Adrenal gland (tissue), 5 donors: Measurements from ENCODE around the gene LEMD1.
A peak's percentile ranks its signal among the peaks of the same experiment; 100 is the strongest.

Experiments used
- POLR2A ChIP-seq, 2 donors: fragments of 450-650 bp; IDR thresholded peaks; one replicate each; pipeline ENCODE4 v1.6.1; 2017; ENCODE audit warnings: antibody characterized with exemption in 2 of 2, mild to moderate bottlenecking in 2 of 2, moderate library complexity in 1 of 2
- TF ChIP-seq, protein P1 (sequence below), 6 experiments: fragments of 450-650 bp in 4 of 6; fragments of 200-600 bp in 2 of 6; sonication (generic) in 1 of 6; IDR thresholded peaks; 1 replicate in 5 of 6; 2 replicates in 1 of 6; pipeline versions ENCODE4 v1.5.1 to v1.8.0; 2016 to 2021; ENCODE audit warnings: antibody characterized with exemption in 6 of 6, mild to moderate bottlenecking in 2 of 6, moderate library complexity in 1 of 6
- donor health status: DM: no; HTN: no; CAD: no.

- no peak for TF ChIP-seq POLR2A (IDR thresholded peaks at IDR 0.05)
- TF ChIP-seq, protein P1, sequence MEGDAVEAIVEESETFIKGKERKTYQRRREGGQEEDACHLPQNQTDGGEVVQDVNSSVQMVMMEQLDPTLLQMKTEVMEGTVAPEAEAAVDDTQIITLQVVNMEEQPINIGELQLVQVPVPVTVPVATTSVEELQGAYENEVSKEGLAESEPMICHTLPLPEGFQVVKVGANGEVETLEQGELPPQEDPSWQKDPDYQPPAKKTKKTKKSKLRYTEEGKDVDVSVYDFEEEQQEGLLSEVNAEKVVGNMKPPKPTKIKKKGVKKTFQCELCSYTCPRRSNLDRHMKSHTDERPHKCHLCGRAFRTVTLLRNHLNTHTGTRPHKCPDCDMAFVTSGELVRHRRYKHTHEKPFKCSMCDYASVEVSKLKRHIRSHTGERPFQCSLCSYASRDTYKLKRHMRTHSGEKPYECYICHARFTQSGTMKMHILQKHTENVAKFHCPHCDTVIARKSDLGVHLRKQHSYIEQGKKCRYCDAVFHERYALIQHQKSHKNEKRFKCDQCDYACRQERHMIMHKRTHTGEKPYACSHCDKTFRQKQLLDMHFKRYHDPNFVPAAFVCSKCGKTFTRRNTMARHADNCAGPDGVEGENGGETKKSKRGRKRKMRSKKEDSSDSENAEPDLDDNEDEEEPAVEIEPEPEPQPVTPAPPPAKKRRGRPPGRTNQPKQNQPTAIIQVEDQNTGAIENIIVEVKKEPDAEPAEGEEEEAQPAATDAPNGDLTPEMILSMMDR (IDR thresholded peaks at IDR 0.05): peak; percentile 84 to 99 (median 96)
Observed at GRCh38 chr1:205335692-205336091, 86.2 kb downstream of the LEMD1 start.
